Epidermal melanocyte (primary cell): ENCODE measurements around the gene CBX6.
"Not testable (repeated sequence)": the region's sequence is repeated elsewhere in the genome, so short reads cannot be mapped to it uniquely, and the experiment has no call there.

ENCODE experiments used
- DNase-seq: peaks from one replicate; pipeline ENCODE4 v3.0.0; 2011; ENCODE audit warnings: low spot score; ENCODE audit not compliant: insufficient read length

CBX6 gene

GRCh38 chr22:38872172-38872830, at the start of gene CBX6:
Gene CBX6 (minus strand): TSS chr22:38872216. CDS start chr22:38872190, 26 bp downstream.
- peak; percentile 98 for DNase-seq

GRCh38 chr22:38921806-38922205, 49.8 kb upstream of the CBX6 start:
- DNase-seq = no peak

- DNase-seq = no peak
These were observed 49.1 kb upstream of the CBX6 start for GRCh38 chr22:38921120-38921519.

- DNase-seq = no peak
These were observed 47.7 kb upstream of the CBX6 start for GRCh38 chr22:38919631-38920190.

GRCh38 chr22:38911434-38911833, 39.4 kb upstream of the CBX6 start:
- no peak for DNase-seq

GRCh38 chr22:38907767-38908166, 35.8 kb upstream of the CBX6 start:
- DNase-seq = no peak

GRCh38 chr22:38906052-38906451, 34.0 kb upstream of the CBX6 start:
- no peak for DNase-seq

- DNase-seq = not testable (repeated sequence)
These were observed 32.1 kb upstream of the CBX6 start for GRCh38 chr22:38904052-38904617.

GRCh38 chr22:38901111-38901641, 29.2 kb upstream of the CBX6 start:
- DNase-seq = no peak

GRCh38 chr22:38900677-38901076, 28.7 kb upstream of the CBX6 start:
- DNase-seq = no peak

- no peak for DNase-seq
These were observed 19.2 kb upstream of the CBX6 start for GRCh38 chr22:38891256-38891655.

- DNase-seq = no peak
These were observed 18.4 kb upstream of the CBX6 start for GRCh38 chr22:38890377-38890776.

- no peak for DNase-seq
These were observed 14.3 kb upstream of the CBX6 start for GRCh38 chr22:38886333-38886732.

- DNase-seq = no peak
These were observed 11.1 kb upstream of the CBX6 start for GRCh38 chr22:38882972-38883622.

- DNase-seq = no peak
These were observed 10.2 kb upstream of the CBX6 start for GRCh38 chr22:38881997-38882879.

- no peak for DNase-seq
These were observed 9.5 kb upstream of the CBX6 start for GRCh38 chr22:38881464-38881871.

- DNase-seq = no peak
These were observed 7.9 kb upstream of the CBX6 start for GRCh38 chr22:38879961-38880360.

- no peak for DNase-seq
These were observed 7.2 kb upstream of the CBX6 start for GRCh38 chr22:38879108-38879729.

GRCh38 chr22:38878001-38878400, 6.0 kb upstream of the CBX6 start:
- DNase-seq = no peak

- no peak for DNase-seq
These were observed 2.7 kb upstream of the CBX6 start for GRCh38 chr22:38874529-38875222.
